Activated CD4-positive, CD25-positive, alpha-beta regulatory T cell treated with anti-CD3 and anti-CD28 coated beads, Interleukin-2, amount 50 U/mL, for 24 hours (primary cell): ENCODE results near the gene IL3RA.
"Not testable (repeated sequence)": the region's sequence is repeated elsewhere in the genome, so short reads cannot be mapped to it uniquely, and the experiment has no call there.

Experiments
- ATAC-seq, 2 donors: fragments of 150-1000 bp; cut with Tn5 transposase; one replicate each; pipeline ENCODE4 v1.10.0; 2021; ENCODE audit warnings: mild to moderate bottlenecking in 1 of 2, moderate library complexity in 1 of 2

Gene IL3RA

GRCh38 chrX:1426321-1426720 is 89.7 kb downstream of the IL3RA start:
- ATAC-seq = not testable (repeated sequence)

DNA sequence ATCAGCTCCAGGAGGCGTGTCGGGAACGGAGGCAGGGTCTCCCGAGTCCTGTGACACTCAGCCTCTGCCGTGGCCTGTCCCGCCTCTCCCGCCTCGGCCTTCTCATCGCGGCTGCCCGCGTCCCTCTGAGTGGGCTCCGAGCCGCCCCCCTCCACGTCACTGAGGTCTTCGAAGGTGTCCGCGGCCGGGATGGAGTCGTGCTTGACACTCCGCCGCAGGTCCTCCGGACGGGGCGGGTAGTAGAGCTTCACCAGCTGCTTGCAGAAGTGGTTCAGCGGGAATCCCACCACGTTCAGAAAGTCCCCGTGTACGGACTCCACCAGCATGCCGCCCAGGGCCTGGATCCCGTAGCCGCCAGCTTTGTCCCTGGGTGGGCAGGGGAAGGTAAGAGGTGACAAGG is 91.2 kb downstream of the IL3RA start:
- no peak for ATAC-seq

- no peak for ATAC-seq
Measured at GRCh38 chrX:1430451-1430850, 93.9 kb downstream of the IL3RA start.
